OCI-LY1 (cell line): ENCODE measurements around the gene PNKP.
A peak's percentile ranks its signal among the peaks of the same experiment; 100 is the strongest.

Experiments
- H2AFZ ChIP-seq: fragments of 200-600 bp; sonication (generic), shearing (Covaris generic); 2 replicates; pipeline ENCODE4 v1.6.0; 2014; ENCODE audit warnings: antibody characterized with exemption, mild to moderate bottlenecking, low read length
- H3F3A ChIP-seq: fragments of 200-600 bp; sonication (generic), shearing (Covaris generic); 2 replicates; pipeline ENCODE4 v1.6.0; 2014; ENCODE audit warnings: mild to moderate bottlenecking, antibody characterized with exemption, low read length, moderate library complexity; ENCODE audit not compliant: insufficient read depth
- H3K27ac ChIP-seq: fragments of 200-600 bp; sonication (generic); 2 replicates; pipeline ENCODE4 v1.5.1; 2014; ENCODE audit warnings: low read length, mixed run types, mild to moderate bottlenecking, low read depth; ENCODE audit not compliant: poor library complexity, severe bottlenecking
- H3K27me3 ChIP-seq: fragments of 200-600 bp; sonication (generic); 2 replicates; pipeline ENCODE4 v1.6.0; 2014; ENCODE audit warnings: antibody characterized with exemption, mild to moderate bottlenecking, low read length, moderate library complexity; ENCODE audit not compliant: insufficient read depth
- H3K36me3 ChIP-seq: fragments of 200-600 bp; sonication (generic); 2 replicates; pipeline ENCODE4 v1.6.1; 2014; ENCODE audit warnings: mild to moderate bottlenecking, antibody characterized with exemption, low read length, moderate library complexity, mixed read lengths; ENCODE audit not compliant: insufficient read depth
- H3K4me1 ChIP-seq: fragments of 200-600 bp; sonication (generic); 2 replicates; pipeline ENCODE4 v1.5.1; 2014; ENCODE audit warnings: mild to moderate bottlenecking, low read length, moderate library complexity; ENCODE audit not compliant: insufficient read depth, severe bottlenecking
- H3K4me2 ChIP-seq: fragments of 200-600 bp; sonication (generic), shearing (Covaris generic); 2 replicates; pipeline ENCODE4 v1.6.1; 2014; ENCODE audit warnings: low read length
- H3K4me3 ChIP-seq: fragments of 200-600 bp; sonication (generic); 2 replicates; pipeline ENCODE4 v1.5.1; 2014; ENCODE audit warnings: low read length, low read depth, mild to moderate bottlenecking, mixed read lengths; ENCODE audit not compliant: poor library complexity, severe bottlenecking
- H3K79me2 ChIP-seq: fragments of 200-600 bp; shearing (Covaris generic); 2 replicates; pipeline ENCODE4 v1.6.1; 2016; ENCODE audit warnings: mixed run types, low read length, mixed read lengths; ENCODE audit not compliant: insufficient read depth
- H3K9ac ChIP-seq: fragments of 200-600 bp; sonication (generic), shearing (Covaris generic); 2 replicates; pipeline ENCODE4 v1.6.1; 2014; ENCODE audit warnings: mild to moderate bottlenecking, low read length, mixed read lengths
- H3K9me2 ChIP-seq: fragments of 200-600 bp; sonication (generic), shearing (Covaris generic); 2 replicates; pipeline ENCODE4 v1.6.1; 2014; ENCODE audit warnings: low read depth, mild to moderate bottlenecking, low read length, mixed read lengths
- H3K9me3 ChIP-seq: fragments of 200-600 bp; shearing (Covaris generic); 2 replicates; pipeline ENCODE4 v1.6.1; 2014; ENCODE audit warnings: low read length, mixed read lengths
- H4K20me1 ChIP-seq: fragments of 200-600 bp; sonication (generic), shearing (Covaris generic); 2 replicates; pipeline ENCODE4 v1.6.0; 2016; ENCODE audit warnings: mild to moderate bottlenecking, low read length; ENCODE audit not compliant: insufficient read depth
- CTCF ChIP-seq: fragments of 200-600 bp; sonication (generic), shearing (Covaris generic); IDR thresholded peaks from 2 replicates; pipeline ENCODE4 v1.5.1; 2017; ENCODE audit warnings: mild to moderate bottlenecking, antibody characterized with exemption, low read length, moderate library complexity, mixed read lengths
- EZH2 ChIP-seq: fragments of 200-600 bp; sonication (generic), shearing (Covaris generic); IDR thresholded peaks from 2 replicates; pipeline ENCODE4 v1.8.0; 2017; ENCODE audit warnings: borderline replicate concordance, mixed run types, mild to moderate bottlenecking, antibody characterized with exemption, low read length, moderate library complexity, mixed read lengths

Gene PNKP

DNA sequence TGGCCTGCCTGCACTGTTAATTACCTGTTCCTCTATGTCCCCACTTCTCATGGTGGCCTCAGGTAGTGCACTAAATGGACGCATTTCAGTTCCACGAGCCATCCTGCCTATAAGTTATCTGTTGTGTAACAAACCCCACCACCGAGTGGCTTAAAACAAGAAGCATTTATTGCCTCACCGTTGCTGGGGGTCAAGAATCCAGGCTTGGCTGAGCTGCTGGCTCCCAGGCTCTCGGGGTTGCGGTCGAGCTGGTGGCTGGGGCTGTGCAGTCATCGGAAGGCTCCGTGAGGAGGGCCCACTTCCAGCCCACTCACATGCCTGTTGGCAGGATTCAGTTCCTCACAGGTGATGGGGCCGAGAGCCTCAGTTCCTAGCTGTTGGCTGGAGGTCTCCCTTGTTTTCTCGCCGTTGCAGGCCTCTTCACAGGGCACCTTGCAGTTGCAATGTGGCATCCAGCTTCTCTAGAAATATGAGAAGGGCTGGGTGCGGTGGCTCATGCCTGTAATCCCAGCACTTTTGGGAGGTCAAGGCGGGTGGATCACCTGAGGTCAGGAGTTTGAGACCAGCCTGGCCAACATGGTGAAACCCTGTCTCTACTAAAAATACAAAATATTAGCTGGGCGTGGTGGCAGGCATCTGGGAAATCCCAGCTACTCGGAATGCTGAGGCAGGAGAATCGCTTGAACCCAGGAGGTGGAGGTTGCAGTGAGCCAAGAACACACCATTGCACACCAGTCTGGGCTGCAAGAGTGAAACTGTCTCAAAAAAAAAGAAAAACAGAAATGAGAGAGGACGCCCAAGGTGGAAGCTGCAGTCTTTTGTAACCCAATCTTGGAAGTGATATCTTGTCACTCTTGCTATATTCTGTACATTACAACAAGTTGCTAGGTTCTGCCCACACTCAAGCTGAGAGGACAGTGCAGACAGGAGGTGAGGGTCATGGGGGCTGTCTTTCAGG is 23.0 kb downstream of the PNKP start:
- peaks cover 23% of the 10 kb centered on the region for H3K36me3 ChIP-seq
- TF ChIP-seq EZH2 (no peak), CTCF (no peak)
- H3F3A ChIP-seq: no peaks in the 10 kb centered on the region; the same call in 1 of the 2 replicates
- peak overlapping the region; percentile 21; the same call in 1 of the 2 replicates for H3K4me2 ChIP-seq
- H3K4me1 ChIP-seq: peaks cover 43% of the 10 kb centered on the region
- H3K9me3 ChIP-seq: 0 out of 2 replicates have a peak, but pooled peaks cover 3% of the 10 kb centered on the region
- H3K9ac ChIP-seq: peak overlapping the region; percentile 30; the same call in 1 of the 2 replicates
- H4K20me1 ChIP-seq: no peaks in the 10 kb centered on the region
- H2AFZ ChIP-seq: no peak overlapping the region
- H3K27me3 ChIP-seq: no peaks in the 10 kb centered on the region
- H3K27ac ChIP-seq: peak overlapping the region; percentile 88
- no peaks in the 10 kb centered on the region for H3K9me2 ChIP-seq
- H3K79me2 ChIP-seq: no peaks in the 10 kb centered on the region
- no peak overlapping the region for H3K4me3 ChIP-seq

DNA sequence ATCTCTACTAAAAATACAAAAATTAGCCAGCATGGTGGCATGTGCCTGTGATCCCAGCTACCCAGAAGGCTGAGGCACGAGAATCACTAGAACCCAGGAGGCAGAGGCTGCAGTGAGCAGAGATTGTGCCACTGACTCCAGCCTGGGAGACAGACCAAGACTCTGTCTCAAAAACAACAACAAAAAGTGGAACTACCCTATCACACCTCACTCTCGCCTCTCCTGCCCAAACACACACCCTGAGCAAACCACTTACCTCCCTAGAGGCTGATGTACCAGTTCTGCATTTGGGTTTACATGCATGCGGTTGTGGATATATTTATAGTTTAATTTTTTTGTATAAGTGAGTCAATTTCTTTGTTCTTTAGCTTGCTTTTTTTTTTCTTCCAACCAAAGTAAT is 24.1 kb downstream of the PNKP start:
- H3K36me3 ChIP-seq: peaks cover 35% of the 10 kb centered on the region
- no peak overlapping the region for H3K9ac ChIP-seq
- TF ChIP-seq CTCF (no peak), EZH2 (no peak)
- H3K4me1 ChIP-seq: peaks cover 36% of the 10 kb centered on the region
- peaks cover 3% of the 10 kb centered on the region; the same call in 1 of the 2 replicates for H3F3A ChIP-seq
- no peaks in the 10 kb centered on the region for H4K20me1 ChIP-seq
- H3K4me3 ChIP-seq: no peak overlapping the region
- H3K79me2 ChIP-seq: no peaks in the 10 kb centered on the region
- H3K27ac ChIP-seq: peak overlapping the region; percentile 88
- peak overlapping the region; percentile 31; the same call in 1 of the 2 replicates for H3K4me2 ChIP-seq
- no peak overlapping the region for H2AFZ ChIP-seq
- H3K27me3 ChIP-seq: no peaks in the 10 kb centered on the region
- H3K9me3 ChIP-seq: no peaks in the 10 kb centered on the region
- H3K9me2 ChIP-seq: no peaks in the 10 kb centered on the region

DNA sequence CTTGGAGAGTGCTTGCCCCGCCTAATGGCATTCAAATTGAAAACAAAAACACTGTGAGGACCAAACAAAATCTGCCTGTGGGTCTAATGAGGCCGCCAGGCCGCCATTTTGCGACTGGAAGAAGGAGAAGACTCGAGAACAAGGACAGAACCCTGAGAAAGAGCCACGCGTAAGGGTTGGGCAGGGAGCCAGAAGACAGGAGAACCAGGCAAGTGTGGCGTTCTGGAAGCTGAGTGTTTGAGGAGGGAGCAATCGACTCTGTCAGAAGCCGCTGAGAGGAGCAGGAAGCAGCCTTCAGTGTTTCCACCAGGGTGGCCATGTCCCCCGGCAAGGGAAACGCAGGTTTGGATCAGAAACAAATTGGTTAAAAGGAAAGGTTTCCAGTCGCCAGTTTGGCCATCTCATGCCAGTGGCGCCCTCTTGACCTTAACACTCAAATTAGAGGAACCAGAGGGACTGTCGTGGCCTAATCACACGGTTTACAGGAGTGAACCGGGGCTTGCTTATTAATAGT is 26.6 kb downstream of the PNKP start:
- H3K9me3 ChIP-seq: no peaks in the 10 kb centered on the region
- H3K4me2 ChIP-seq: no peak overlapping the region
- TF ChIP-seq EZH2 (no peak), CTCF (no peak)
- peak overlapping the region; percentile 88 for H3K27ac ChIP-seq
- no peaks in the 10 kb centered on the region for H3K27me3 ChIP-seq
- no peaks in the 10 kb centered on the region for H4K20me1 ChIP-seq
- H3K36me3 ChIP-seq: peaks cover 59% of the 10 kb centered on the region
- H2AFZ ChIP-seq: no peak overlapping the region
- H3K9ac ChIP-seq: no peak overlapping the region
- no peaks in the 10 kb centered on the region for H3K79me2 ChIP-seq
- no peaks in the 10 kb centered on the region for H3K9me2 ChIP-seq
- peaks cover 7% of the 10 kb centered on the region; the same call in 1 of the 2 replicates for H3F3A ChIP-seq
- peaks cover 33% of the 10 kb centered on the region for H3K4me1 ChIP-seq
- H3K4me3 ChIP-seq: no peak overlapping the region
